PC-3 (cell line): ENCODE measurements around the gene OR2C1. TPM values are rescaled to one million over a fixed set of nuclear protein-coding genes. Genes with fewer than 3 reads are reported as not detected.

Experiments used
- ATAC-seq: fragments of 200-7000 bp; cut with Tn5 transposase; 2 replicates; pipeline ENCODE4 v1.9.1; 2020; ENCODE audit warnings: mild to moderate bottlenecking, moderate library complexity
- BruUV-seq: library from RNA; stranded (reverse); fragments of 400-500 nt; replicated peaks from 2 replicates; lab custom pipeline; 2021; lab: Mats Ljungman, UMichigan
- CTCF ChIA-PET: fragments of 300-600 bp; sonication (Branson Sonifier 250); formaldehyde crosslinking; loops from one replicate; lab custom pipeline; 2022; ENCODE audit warnings: antibody characterized with exemption; lab: Charles Lee
- POLR2A ChIA-PET: fragments of 300-600 bp; sonication (Branson Sonifier 250); formaldehyde crosslinking; loops from one replicate; lab custom pipeline; 2022; ENCODE audit warnings: antibody characterized with exemption; ENCODE audit not compliant: unreplicated experiment; lab: Charles Lee
- DNase-seq: peaks from one replicate; pipeline ENCODE4 v3.0.0-alpha.2; 2015
- H2AFZ ChIP-seq: fragments of 300-600 bp; sonication (generic); 2 replicates; pipeline ENCODE4 v1.6.0; 2016; ENCODE audit warnings: antibody characterized with exemption, low read length
- H3F3A ChIP-seq: fragments of 300-600 bp; sonication (generic); one replicate; pipeline ENCODE4 v1.6.0; 2017; ENCODE audit warnings: antibody characterized with exemption, low read length, control low read depth, mild to moderate bottlenecking; ENCODE audit not compliant: unreplicated experiment
- H3K27ac ChIP-seq: fragments of 300-600 bp; sonication (generic); 2 replicates; pipeline ENCODE4 v1.5.1; 2016; ENCODE audit warnings: mild to moderate bottlenecking, low read length
- H3K27me3 ChIP-seq: fragments of 300-600 bp; sonication (generic); 2 replicates; pipeline ENCODE4 v1.6.1; 2016; ENCODE audit warnings: low read length, mixed read lengths
- H3K36me3 ChIP-seq: fragments of 300-600 bp; sonication (generic); 2 replicates; pipeline ENCODE4 v1.6.1; 2016; ENCODE audit warnings: low read depth, mixed run types, low read length, mixed read lengths
- H3K4me1 ChIP-seq: fragments of 300-600 bp; sonication (generic); 2 replicates; pipeline ENCODE4 v1.5.1; 2016; ENCODE audit warnings: low read length; ENCODE audit not compliant: insufficient read depth
- H3K4me2 ChIP-seq: fragments of 300-600 bp; sonication (generic); 2 replicates; pipeline ENCODE4 v1.6.0; 2016; ENCODE audit warnings: low read length
- H3K4me3 ChIP-seq: fragments of 300-600 bp; sonication (generic); 2 replicates; pipeline ENCODE4 v1.5.1; 2016; ENCODE audit warnings: mild to moderate bottlenecking, low read length, mixed read lengths
- H3K79me2 ChIP-seq: fragments of 300-600 bp; sonication (generic); 2 replicates; pipeline ENCODE4 v1.6.1; 2017; ENCODE audit warnings: low read length, mixed read lengths
- H3K9ac ChIP-seq: fragments of 300-600 bp; sonication (generic); 2 replicates; pipeline ENCODE4 v1.6.0; 2016; ENCODE audit warnings: mild to moderate bottlenecking, low read length
- H3K9me2 ChIP-seq: fragments of 300-600 bp; sonication (generic); replicated peaks from 2 replicates; pipeline ENCODE4 v1.6.1; 2016; ENCODE audit warnings: mixed run types, low read length, mixed read lengths
- H3K9me3 ChIP-seq: fragments of 300-600 bp; sonication (generic); 2 replicates; pipeline ENCODE4 v1.6.1; 2016; ENCODE audit warnings: low read length, mixed read lengths
- H4K20me1 ChIP-seq: fragments of 300-600 bp; sonication (generic); 2 replicates; pipeline ENCODE4 v1.6.1; 2016; ENCODE audit warnings: low read length, mixed read lengths
- EZH2 ChIP-seq: fragments of 300-600 bp; sonication (generic); IDR thresholded peaks from one replicate; pipeline ENCODE4 v1.6.1; 2017; ENCODE audit warnings: antibody characterized with exemption, mild to moderate bottlenecking, low read length; ENCODE audit not compliant: unreplicated experiment
- EZH2phosphoT487 ChIP-seq: fragments of 300-600 bp; sonication (generic); IDR thresholded peaks from 2 replicates; pipeline ENCODE4 v1.6.1; 2018; ENCODE audit warnings: mild to moderate bottlenecking, antibody characterized with exemption, low read length, borderline replicate concordance
- intact Hi-C: fragments of 100-400 bp; cut with micrococcal nuclease; formaldehyde crosslinking; loops from 2 replicates; pipeline ENCODE4 v1.9.0; 2023
- total RNA-seq: library from RNA; depleted of rRNA; stranded (reverse); fragments of >200 nt; gene quantifications from 2 replicates; pipeline ENCODE4 v1.2.3, GENCODE V29; 2014
- TF ChIP-seq, protein P1 (sequence below): fragments of 300-600 bp; sonication (generic); conservative IDR thresholded peaks from 2 replicates; pipeline ENCODE4 v1.5.1; 2017; ENCODE audit warnings: antibody characterized with exemption, low read depth, mild to moderate bottlenecking, low read length

Gene OR2C1
- total RNA-seq, 1 experiment from 2014 or later, result not detected

DNA sequence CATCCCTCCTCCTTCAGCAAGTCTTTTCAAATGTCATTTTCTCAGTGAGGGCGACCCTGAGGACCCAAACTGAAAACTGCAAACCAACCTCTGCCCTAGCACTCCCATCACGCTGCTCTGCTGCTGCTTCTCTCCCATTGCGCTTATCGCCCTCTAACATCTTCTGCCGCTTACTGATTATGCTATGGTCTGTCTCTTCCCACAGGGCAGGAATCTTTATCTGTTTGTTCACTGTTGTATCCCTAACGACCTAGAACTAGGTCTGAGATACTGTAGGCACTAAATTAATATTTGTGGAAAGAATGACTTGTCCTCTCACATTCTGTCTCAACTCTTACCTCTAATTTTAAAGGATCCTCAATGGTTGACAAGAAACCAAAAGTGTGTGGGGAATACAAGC lies 32.6 kb downstream of the OR2C1 start:
- Histone ChIP-seq H3K9ac (no peak overlapping the region), H3K9me3 (peaks cover 12% of the 10 kb centered on the region; the same call in 1 of the 2 replicates), H3K9me2 (no peaks in the 10 kb centered on the region), H3F3A (no peaks in the 10 kb centered on the region), H3K27me3 (no peaks in the 10 kb centered on the region), H3K4me2 (no peak overlapping the region), H4K20me1 (no peaks in the 10 kb centered on the region), H3K27ac (no peak overlapping the region), H2AFZ (no peak overlapping the region), H3K4me1 (no peaks in the 10 kb centered on the region), H3K79me2 (no peaks in the 10 kb centered on the region), H3K4me3 (no peak overlapping the region), H3K36me3 (peaks cover 58% of the 10 kb centered on the region)
- BruUV-seq, result no TSS peak
- TF ChIP-seq, protein P1, sequence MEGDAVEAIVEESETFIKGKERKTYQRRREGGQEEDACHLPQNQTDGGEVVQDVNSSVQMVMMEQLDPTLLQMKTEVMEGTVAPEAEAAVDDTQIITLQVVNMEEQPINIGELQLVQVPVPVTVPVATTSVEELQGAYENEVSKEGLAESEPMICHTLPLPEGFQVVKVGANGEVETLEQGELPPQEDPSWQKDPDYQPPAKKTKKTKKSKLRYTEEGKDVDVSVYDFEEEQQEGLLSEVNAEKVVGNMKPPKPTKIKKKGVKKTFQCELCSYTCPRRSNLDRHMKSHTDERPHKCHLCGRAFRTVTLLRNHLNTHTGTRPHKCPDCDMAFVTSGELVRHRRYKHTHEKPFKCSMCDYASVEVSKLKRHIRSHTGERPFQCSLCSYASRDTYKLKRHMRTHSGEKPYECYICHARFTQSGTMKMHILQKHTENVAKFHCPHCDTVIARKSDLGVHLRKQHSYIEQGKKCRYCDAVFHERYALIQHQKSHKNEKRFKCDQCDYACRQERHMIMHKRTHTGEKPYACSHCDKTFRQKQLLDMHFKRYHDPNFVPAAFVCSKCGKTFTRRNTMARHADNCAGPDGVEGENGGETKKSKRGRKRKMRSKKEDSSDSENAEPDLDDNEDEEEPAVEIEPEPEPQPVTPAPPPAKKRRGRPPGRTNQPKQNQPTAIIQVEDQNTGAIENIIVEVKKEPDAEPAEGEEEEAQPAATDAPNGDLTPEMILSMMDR, result no peak
- TF ChIP-seq EZH2phosphoT487, result no peak
- no peak for TF ChIP-seq EZH2
- CTCF ChIA-PET, result no interaction called here
- ATAC-seq (no peak), DNase-seq (no peak)
- POLR2A ChIA-PET, result no interaction called here
- intact Hi-C loops, result no loop called here

DNA sequence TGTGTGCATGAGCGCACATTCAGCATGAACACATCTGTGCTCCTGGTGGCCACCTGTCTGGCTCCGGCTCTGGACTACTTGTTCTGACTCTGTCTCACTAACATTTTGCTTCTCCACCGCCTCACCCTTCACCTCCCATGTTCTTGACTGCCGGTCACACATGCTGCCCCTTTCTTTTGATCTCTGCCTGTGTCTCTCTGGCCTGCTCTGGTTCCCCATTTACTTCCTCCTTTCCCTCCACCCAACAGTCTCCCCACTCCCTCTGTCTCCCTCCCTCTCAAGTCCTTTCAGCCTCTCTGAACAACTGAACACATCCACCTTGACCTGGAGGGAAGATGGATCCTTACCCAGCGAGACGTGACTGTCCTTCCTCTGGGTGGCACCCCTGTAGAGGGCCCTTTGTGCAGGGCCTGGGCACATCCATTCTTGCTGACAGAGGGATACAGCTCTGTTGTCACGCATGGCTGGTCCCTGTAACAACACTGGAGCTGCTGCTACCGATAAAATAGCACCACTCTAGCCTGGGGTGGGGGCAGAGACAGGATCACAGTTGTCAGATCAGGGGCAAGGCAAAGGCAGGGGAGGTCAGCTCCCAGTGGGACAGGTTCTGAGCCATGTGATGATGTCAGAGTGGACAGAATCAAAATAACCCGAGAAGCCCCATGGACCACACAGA lies 34.1 kb downstream of the OR2C1 start:
- no peaks in the 10 kb centered on the region for H3K79me2 ChIP-seq
- no peak overlapping the region for H3K4me3 ChIP-seq
- CTCF ChIA-PET, result no interaction called here
- no peaks in the 10 kb centered on the region for H3K4me1 ChIP-seq
- POLR2A ChIA-PET, result no interaction called here
- no peak overlapping the region for H3K9ac ChIP-seq
- H3K36me3 ChIP-seq, result peaks cover 48% of the 10 kb centered on the region
- H3K27me3 ChIP-seq, result no peaks in the 10 kb centered on the region
- H3K9me3 ChIP-seq, result no peaks in the 10 kb centered on the region
- DNase-seq (no peak), ATAC-seq (no peak)
- H2AFZ ChIP-seq, result no peak overlapping the region
- TF ChIP-seq, protein P1, result no peak
- TF ChIP-seq EZH2phosphoT487 (no peak), EZH2 (no peak)
- H3K9me2 ChIP-seq, result no peaks in the 10 kb centered on the region
- BruUV-seq, result no TSS peak
- H3K4me2 ChIP-seq, result no peak overlapping the region
- intact Hi-C loops, result no loop called here
- H4K20me1 ChIP-seq, result no peaks in the 10 kb centered on the region
- no peak overlapping the region for H3K27ac ChIP-seq
- no peaks in the 10 kb centered on the region for H3F3A ChIP-seq

DNA sequence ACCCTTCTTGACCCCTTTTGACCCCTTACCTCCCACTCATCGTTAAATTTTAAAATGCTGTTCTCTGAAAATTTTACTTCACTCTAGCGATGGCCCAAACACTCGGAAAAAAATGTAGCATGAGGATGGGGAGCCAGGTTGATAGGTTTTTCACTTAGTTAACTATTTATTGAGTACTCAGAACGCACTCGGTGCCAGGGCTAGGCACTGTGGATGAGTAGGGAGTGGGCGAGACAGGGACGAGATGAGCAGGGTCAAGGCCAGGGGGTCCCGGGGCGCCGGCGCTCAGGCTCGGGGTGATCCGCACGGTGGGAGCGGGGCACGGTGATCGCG lies 44.7 kb downstream of the OR2C1 start:
- no peak for TF ChIP-seq EZH2phosphoT487
- TF ChIP-seq, protein P1, result no peak
- no peak for TF ChIP-seq EZH2
- BruUV-seq, result TSS peak; percentile 75
- H2AFZ ChIP-seq, result peak overlapping the region; percentile 95
- no peaks in the 10 kb centered on the region for H3K4me1 ChIP-seq
- peak overlapping the region; percentile 91 for H3K9ac ChIP-seq
- POLR2A ChIA-PET, result interaction anchor here (0.7 kb wide), 1 partner anchor 33 kb away, joined by 5 read pairs; no protein-coding TSS in a partner anchor
- H3K36me3 ChIP-seq, result peaks cover 37% of the 10 kb centered on the region
- no peaks in the 10 kb centered on the region for H4K20me1 ChIP-seq
- DNase-seq, result no peak
- intact Hi-C loops, result loop anchor here (2.0 kb wide), 1 partner anchor 58 kb away; no protein-coding TSS in a partner anchor
- peak overlapping the region; percentile 99 for H3K4me3 ChIP-seq
- CTCF ChIA-PET, result no interaction called here
- no peak for ATAC-seq
- no peaks in the 10 kb centered on the region for H3F3A ChIP-seq
- H3K9me3 ChIP-seq, result no peaks in the 10 kb centered on the region
- H3K79me2 ChIP-seq, result peaks cover 28% of the 10 kb centered on the region
- H3K27me3 ChIP-seq, result no peaks in the 10 kb centered on the region
- no peaks in the 10 kb centered on the region for H3K9me2 ChIP-seq
- peak overlapping the region; percentile 88 for H3K4me2 ChIP-seq
- H3K27ac ChIP-seq, result peak overlapping the region; percentile 8; the same call in 1 of the 2 replicates
